ENCODE data around the gene RHOD.

GRCh38 chr11:67116758-67117105 lies 60.1 kb downstream of the RHOD start:
- TF ChIP-seq EP300 (conservative IDR thresholded peaks at IDR 0.05; ENCODE audit: poor library complexity, severe bottlenecking) (no peak), CTCF (IDR thresholded peaks at IDR 0.05; ENCODE audit: poor library complexity, severe bottlenecking) (no peak), REST (IDR thresholded peaks at IDR 0.05; ENCODE audit: borderline replicate concordance) (no peak), RAD21 (conservative IDR thresholded peaks at IDR 0.05) (no peak), TAF1 (IDR thresholded peaks at IDR 0.05; ENCODE audit: low read depth) (no peak), POLR2AphosphoS5 (IDR thresholded peaks at IDR 0.05) (no peak)
